Measurements from ENCODE around the gene RELN.

The RELN gene

GRCh38 chr7:103690242-103690974, 299.1 kb downstream of the RELN start:
- no peaks in the 10 kb centered on the region for H3K4me1 Mint-ChIP-seq (ENCODE audit: low read depth)

GRCh38 chr7:103689255-103689654, 300.2 kb downstream of the RELN start:
- no peaks in the 10 kb centered on the region for H3K4me1 Mint-ChIP-seq (ENCODE audit: low read depth)
- H3K27ac Mint-ChIP-seq: no peak overlapping the region
- H3K36me3 Mint-ChIP-seq (ENCODE audit: low read depth): no peaks in the 10 kb centered on the region
- no peaks in the 10 kb centered on the region for H3K27me3 Mint-ChIP-seq (ENCODE audit: low read depth)
- no peak overlapping the region for H3K4me3 Mint-ChIP-seq
- no peaks in the 10 kb centered on the region for H3K9me3 Mint-ChIP-seq

More at GRCh38 chr7:103690242-103690974, 299.1 kb downstream of the RELN start:
- Mint-ChIP-seq H3K4me3 (no peak overlapping the region), H3K27ac (no peak overlapping the region), H3K27me3 (ENCODE audit: low read depth) (no peaks in the 10 kb centered on the region), H3K9me3 (no peaks in the 10 kb centered on the region), H3K36me3 (ENCODE audit: low read depth) (no peaks in the 10 kb centered on the region)

- Mint-ChIP-seq H3K27me3 (ENCODE audit: low read depth) (no peaks in the 10 kb centered on the region), H3K36me3 (ENCODE audit: low read depth) (no peaks in the 10 kb centered on the region), H3K9me3 (no peaks in the 10 kb centered on the region), H3K27ac (no peak overlapping the region), H3K4me1 (ENCODE audit: low read depth) (no peaks in the 10 kb centered on the region), H3K4me3 (no peak overlapping the region)
Observed at GRCh38 chr7:103687951-103688350, 301.5 kb downstream of the RELN start.

GRCh38 chr7:103687272-103687671, 302.2 kb downstream of the RELN start:
- H3K27me3 Mint-ChIP-seq (ENCODE audit: low read depth): no peaks in the 10 kb centered on the region
- H3K4me1 Mint-ChIP-seq (ENCODE audit: low read depth): no peaks in the 10 kb centered on the region
- no peak overlapping the region for H3K27ac Mint-ChIP-seq
- no peak overlapping the region for H3K4me3 Mint-ChIP-seq
- no peaks in the 10 kb centered on the region for H3K9me3 Mint-ChIP-seq
- no peaks in the 10 kb centered on the region for H3K36me3 Mint-ChIP-seq (ENCODE audit: low read depth)

- Mint-ChIP-seq H3K36me3 (ENCODE audit: low read depth) (no peaks in the 10 kb centered on the region), H3K4me1 (ENCODE audit: low read depth) (no peaks in the 10 kb centered on the region), H3K27ac (no peak overlapping the region), H3K9me3 (no peaks in the 10 kb centered on the region), H3K27me3 (ENCODE audit: low read depth) (no peaks in the 10 kb centered on the region), H3K4me3 (no peak overlapping the region)
Observed at GRCh38 chr7:103686763-103687162, 302.7 kb downstream of the RELN start.

GRCh38 chr7:103686064-103686463, 303.4 kb downstream of the RELN start:
- no peak overlapping the region for H3K4me3 Mint-ChIP-seq
- H3K4me1 Mint-ChIP-seq (ENCODE audit: low read depth): no peaks in the 10 kb centered on the region
- H3K27ac Mint-ChIP-seq: no peak overlapping the region
- no peaks in the 10 kb centered on the region for H3K9me3 Mint-ChIP-seq
- H3K27me3 Mint-ChIP-seq (ENCODE audit: low read depth): no peaks in the 10 kb centered on the region
- H3K36me3 Mint-ChIP-seq (ENCODE audit: low read depth): no peaks in the 10 kb centered on the region

GRCh38 chr7:103685646-103686045, 303.8 kb downstream of the RELN start:
- Mint-ChIP-seq H3K4me1 (ENCODE audit: low read depth) (no peaks in the 10 kb centered on the region), H3K27ac (no peak overlapping the region), H3K27me3 (ENCODE audit: low read depth) (no peaks in the 10 kb centered on the region), H3K9me3 (no peaks in the 10 kb centered on the region), H3K36me3 (ENCODE audit: low read depth) (no peaks in the 10 kb centered on the region), H3K4me3 (no peak overlapping the region)

GRCh38 chr7:103683348-103683747, 306.1 kb downstream of the RELN start:
- Mint-ChIP-seq H3K4me1 (ENCODE audit: low read depth) (no peaks in the 10 kb centered on the region), H3K27me3 (ENCODE audit: low read depth) (no peaks in the 10 kb centered on the region), H3K9me3 (no peaks in the 10 kb centered on the region), H3K36me3 (ENCODE audit: low read depth) (no peaks in the 10 kb centered on the region), H3K4me3 (no peak overlapping the region), H3K27ac (no peak overlapping the region)

GRCh38 chr7:103680161-103681144, 309.0 kb downstream of the RELN start:
- Mint-ChIP-seq H3K27me3 (ENCODE audit: low read depth) (no peaks in the 10 kb centered on the region), H3K36me3 (ENCODE audit: low read depth) (no peaks in the 10 kb centered on the region), H3K27ac (no peak overlapping the region), H3K4me3 (no peak overlapping the region), H3K9me3 (no peaks in the 10 kb centered on the region), H3K4me1 (ENCODE audit: low read depth) (no peaks in the 10 kb centered on the region)

- H3K9me3 Mint-ChIP-seq: no peaks in the 10 kb centered on the region
- no peaks in the 10 kb centered on the region for H3K36me3 Mint-ChIP-seq (ENCODE audit: low read depth)
- no peak overlapping the region for H3K4me3 Mint-ChIP-seq
- no peaks in the 10 kb centered on the region for H3K27me3 Mint-ChIP-seq (ENCODE audit: low read depth)
- no peak overlapping the region for H3K27ac Mint-ChIP-seq
- H3K4me1 Mint-ChIP-seq (ENCODE audit: low read depth): no peaks in the 10 kb centered on the region
Observed at GRCh38 chr7:103679151-103680132, 310.0 kb downstream of the RELN start.

GRCh38 chr7:103668279-103668941, 321.0 kb downstream of the RELN start:
- H3K27me3 Mint-ChIP-seq (ENCODE audit: low read depth): peaks cover 6% of the 10 kb centered on the region
- no peak overlapping the region for H3K4me3 Mint-ChIP-seq
- no peak overlapping the region for H3K27ac Mint-ChIP-seq
- no peaks in the 10 kb centered on the region for H3K9me3 Mint-ChIP-seq
- no peaks in the 10 kb centered on the region for H3K4me1 Mint-ChIP-seq (ENCODE audit: low read depth)
- H3K36me3 Mint-ChIP-seq (ENCODE audit: low read depth): no peaks in the 10 kb centered on the region

- H3K9me3 Mint-ChIP-seq: no peaks in the 10 kb centered on the region
Observed at GRCh38 chr7:103666326-103666725, 323.1 kb downstream of the RELN start.

GRCh38 chr7:103664577-103664976, 324.9 kb downstream of the RELN start:
- Mint-ChIP-seq H3K27me3 (ENCODE audit: low read depth) (no peaks in the 10 kb centered on the region), H3K9me3 (no peaks in the 10 kb centered on the region), H3K4me3 (no peak overlapping the region), H3K27ac (no peak overlapping the region), H3K36me3 (ENCODE audit: low read depth) (no peaks in the 10 kb centered on the region), H3K4me1 (ENCODE audit: low read depth) (no peaks in the 10 kb centered on the region)

More at GRCh38 chr7:103666326-103666725, 323.1 kb downstream of the RELN start:
- no peak overlapping the region for H3K4me3 Mint-ChIP-seq
- peaks cover under 1% of the 10 kb centered on the region for H3K27me3 Mint-ChIP-seq (ENCODE audit: low read depth)
- no peaks in the 10 kb centered on the region for H3K4me1 Mint-ChIP-seq (ENCODE audit: low read depth)
- no peak overlapping the region for H3K27ac Mint-ChIP-seq
- no peaks in the 10 kb centered on the region for H3K36me3 Mint-ChIP-seq (ENCODE audit: low read depth)

All from T-helper 1 cell treated with Interleukin-12 subunit alpha and Interleukin-12 subunit beta and Interleukin-4 antibody, amounts not matched to agents 30 μg/mL and 1 μg/mL, for 36 hours (primary cell).